IMR-90 (cell line): ENCODE results near the gene MANSC4. TPM values are rescaled to one million over a fixed set of nuclear protein-coding genes. Genes with fewer than 3 reads are reported as not detected.

Source experiments
- ATAC-seq: fragments of 200-7000 bp; cut with Tn5 transposase; 2 replicates; pipeline ENCODE4 v1.9.1; 2020; ENCODE audit warnings: low read depth, mild to moderate bottlenecking, moderate library complexity
- BruUV-seq: library from RNA; stranded (reverse); fragments of 400-500 nt; replicated peaks from 2 replicates; lab custom pipeline; 2021; lab: Mats Ljungman, UMichigan
- CTCF ChIA-PET: fragments of 300-600 bp; formaldehyde crosslinking; extraction: SDS; loops from one replicate; lab custom pipeline; 2021; ENCODE audit warnings: antibody characterized with exemption; lab: Yijun Ruan, JAX
- POLR2A ChIA-PET: fragments of 300-600 bp; sonication (Branson Sonifier 250); formaldehyde crosslinking; loops from one replicate; lab custom pipeline; 2022; ENCODE audit warnings: antibody characterized with exemption; ENCODE audit not compliant: unreplicated experiment; lab: Charles Lee
- DNase-seq: peaks from one replicate; pipeline ENCODE4 v3.0.0; 2013
- H2AFZ ChIP-seq: replicated peaks from 2 replicates; pipeline ENCODE3; 2013; ENCODE audit warnings: low read length, mild to moderate bottlenecking; ENCODE audit not compliant: poor library complexity
- H2AK5ac ChIP-seq: 2 replicates; pipeline ENCODE4 v1.6.1; 2013; ENCODE audit warnings: low read depth, low read length, inconsistent platforms
- H2AK9ac ChIP-seq: replicated peaks from 2 replicates; pipeline ENCODE3; 2013; ENCODE audit warnings: mild to moderate bottlenecking, low read depth, low read length, moderate library complexity; ENCODE audit not compliant: poor library complexity
- H2BK120ac ChIP-seq: 2 replicates; pipeline ENCODE4 v1.6.1; 2013; ENCODE audit warnings: low read depth, low read length, inconsistent platforms
- H2BK15ac ChIP-seq: 3 replicates; pipeline ENCODE4 v1.6.1; 2013; ENCODE audit warnings: low read depth, low read length, inconsistent platforms
- H2BK20ac ChIP-seq: 2 replicates; pipeline ENCODE4 v1.6.1; 2013; ENCODE audit warnings: low read depth, mild to moderate bottlenecking, inconsistent platforms, low read length, moderate library complexity
- H2BK5ac ChIP-seq: 2 replicates; pipeline ENCODE4 v1.6.1; 2013; ENCODE audit warnings: mild to moderate bottlenecking, low read depth, low read length, inconsistent platforms; ENCODE audit not compliant: poor library complexity, severe bottlenecking
- H3K14ac ChIP-seq: replicated peaks from 2 replicates; pipeline ENCODE4 v1.6.1; 2013; ENCODE audit warnings: low read depth, low read length, inconsistent platforms
- H3K18ac ChIP-seq: 2 replicates; pipeline ENCODE4 v1.6.1; 2013; ENCODE audit warnings: low read depth, low read length, control low read depth
- H3K23ac ChIP-seq: 2 replicates; pipeline ENCODE4 v1.6.1; 2013; ENCODE audit warnings: low read depth, low read length, inconsistent platforms
- H3K27ac ChIP-seq: 2 replicates; pipeline ENCODE4 v1.5.1; 2013; ENCODE audit warnings: mild to moderate bottlenecking, control low read depth, low read length; ENCODE audit not compliant: insufficient read depth
- H3K27me3 ChIP-seq: 2 replicates; pipeline ENCODE4 v1.6.1; 2013; ENCODE audit warnings: low read length; ENCODE audit not compliant: control insufficient read depth, insufficient read depth
- H3K36me3 ChIP-seq: 2 replicates; pipeline ENCODE4 v1.6.1; 2013; ENCODE audit warnings: low read length, mixed read lengths; ENCODE audit not compliant: control insufficient read depth, insufficient read depth
- H3K4ac ChIP-seq: 2 replicates; pipeline ENCODE4 v1.6.1; 2013; ENCODE audit warnings: low read depth, low read length, inconsistent platforms
- H3K4me1 ChIP-seq: 2 replicates; pipeline ENCODE4 v1.6.1; 2013; ENCODE audit warnings: low read length, mixed read lengths; ENCODE audit not compliant: control insufficient read depth, insufficient read depth
- H3K4me2 ChIP-seq: 2 replicates; pipeline ENCODE4 v1.6.1; 2013; ENCODE audit warnings: low read depth, mild to moderate bottlenecking, control low read depth, low read length, moderate library complexity
- H3K4me3 ChIP-seq: 2 replicates; pipeline ENCODE4 v1.5.1; 2013; ENCODE audit warnings: low read depth, mild to moderate bottlenecking, control low read depth, low read length, moderate library complexity; ENCODE audit not compliant: insufficient read depth
- H3K56ac ChIP-seq: 2 replicates; pipeline ENCODE4 v1.6.1; 2013; ENCODE audit warnings: low read length, inconsistent platforms; ENCODE audit not compliant: insufficient read depth; ENCODE audit errors: extremely low read depth
- H3K79me1 ChIP-seq, 2 experiments: 2 replicates each; pipeline ENCODE4 v1.6.1; 2013; ENCODE audit warnings: low read length in 2 of 2, inconsistent platforms in 1 of 2, low read depth in 1 of 2
- H3K9ac ChIP-seq: 2 replicates; pipeline ENCODE4 v1.6.1; 2013; ENCODE audit warnings: low read depth, low read length, control low read depth
- H3K9me1 ChIP-seq: 2 replicates; pipeline ENCODE4 v1.6.1; 2013; ENCODE audit warnings: low read length, inconsistent platforms; ENCODE audit not compliant: insufficient read depth
- H3K9me3 ChIP-seq: 2 replicates; pipeline ENCODE4 v1.6.1; 2013; ENCODE audit warnings: low read length; ENCODE audit not compliant: control insufficient read depth, insufficient read depth
- H4K20me1 ChIP-seq: 2 replicates; pipeline ENCODE4 v1.6.1; 2013; ENCODE audit warnings: low read length, inconsistent platforms; ENCODE audit not compliant: insufficient read depth
- H4K5ac ChIP-seq: 2 replicates; pipeline ENCODE4 v1.6.1; 2013; ENCODE audit warnings: mild to moderate bottlenecking, low read depth, low read length, control low read depth
- H4K8ac ChIP-seq, 2 experiments: 2 replicates each; pipeline ENCODE4 v1.6.1; 2013; ENCODE audit warnings: low read depth in 2 of 2, low read length in 2 of 2, control low read depth in 1 of 2, inconsistent platforms in 1 of 2
- H4K91ac ChIP-seq: 2 replicates; pipeline ENCODE4 v1.6.1; 2013; ENCODE audit warnings: low read depth, low read length, inconsistent platforms; ENCODE audit not compliant: insufficient read depth
- BHLHE40 ChIP-seq: fragments of 150-350 bp; IDR thresholded peaks from 2 replicates; pipeline ENCODE4 v1.6.1; 2016; ENCODE audit warnings: mild to moderate bottlenecking, low read depth, low read length
- ELK1 ChIP-seq: fragments of 150-350 bp; IDR thresholded peaks from 2 replicates; pipeline ENCODE4 v1.6.1; 2016; ENCODE audit warnings: low read depth, mild to moderate bottlenecking, low read length, moderate library complexity, borderline replicate concordance
- NFE2L2 ChIP-seq: fragments of 150-350 bp; IDR thresholded peaks from 2 replicates; pipeline ENCODE4 v1.6.1; 2016; ENCODE audit warnings: low read depth, mild to moderate bottlenecking, low read length
- WGBS, 2 experiments: methylation state at CpG; one replicate each; pipeline versions ENCODE4 v1.1.5 to v1.1.7; 2013; ENCODE audit warnings: missing lambda C conversion rate in 2 of 2; ENCODE audit not compliant: insufficient read length in 1 of 2; ENCODE audit errors: extremely low coverage in 2 of 2; 5-methylcytosine and 5-hydroxymethylcytosine counted together
- dilution Hi-C: fragments of 300-500 bp; cut with HindIII; formaldehyde crosslinking; loops from one replicate; pipeline ENCODE4 v1.14.3; 2018; ENCODE audit warnings: low sequenced_read_pairs; ENCODE audit not compliant: unreplicated experiment
- in situ Hi-C: fragments of 300-500 bp; cut with MboI; formaldehyde crosslinking; loops from 3 replicates; pipeline ENCODE4 v1.14.3; 2019; ENCODE audit warnings: low sequenced_read_pairs, inconsistent platforms, mixed read lengths
- intact Hi-C: fragments of 100-400 bp; cut with micrococcal nuclease; formaldehyde crosslinking; loops from 2 replicates; pipeline ENCODE4 v1.10.0; 2022
- polyA plus RNA-seq, 3 experiments: library from polyadenylated mRNA; depleted of rRNA; stranded (reverse); fragments of >200 nt; gene quantifications; 2 replicates each; pipeline ENCODE4 v1.2.3, GENCODE V29; 2012; ENCODE audit warnings: low replicate concordance in 1 of 3
- total RNA-seq: library from RNA; depleted of rRNA; stranded (reverse); fragments of >200 nt; gene quantifications from 2 replicates; pipeline ENCODE4 v1.2.3, GENCODE V29; 2012

MANSC4 gene
- total and polyA plus RNA-seq, 2 of the 4 experiments (the other 2 are of a cell fraction): not detected

- H3K9ac ChIP-seq: no peak overlapping the region
- peaks cover 6% of the 10 kb centered on the region; the same call in 1 of the 2 replicates for H4K20me1 ChIP-seq
- H3K18ac ChIP-seq: no peak overlapping the region
- H3K79me1 ChIP-seq: peaks cover 24 to 45% of the 10 kb centered on the region in 2 experiments
- H3K27ac ChIP-seq: no peak overlapping the region
- POLR2A ChIA-PET: no interaction called here
- peak overlapping the region; percentile 20 for H2BK5ac ChIP-seq
- in situ Hi-C loops (no loop called here), dilution Hi-C loops (no loop called here), intact Hi-C loops (no loop called here)
- CTCF ChIA-PET: no interaction called here
- H4K8ac ChIP-seq: no peak overlapping the region
- no peak overlapping the region for H2BK20ac ChIP-seq
- H3K4me3 ChIP-seq: no peak overlapping the region
- no peak overlapping the region for H2BK15ac ChIP-seq
- BruUV-seq: no TSS peak
- H2AFZ ChIP-seq: peak overlapping the region; percentile 21
- H4K91ac ChIP-seq: no peak overlapping the region
- H2AK9ac ChIP-seq: no peak overlapping the region
- H2BK120ac ChIP-seq: no peak overlapping the region
- H3K23ac ChIP-seq: no peak overlapping the region
- H3K9me1 ChIP-seq: peaks cover 8% of the 10 kb centered on the region; the same call in 1 of the 2 replicates
- ATAC-seq (no peak), DNase-seq (no peak)
- peaks cover 14% of the 10 kb centered on the region for H3K36me3 ChIP-seq
- H4K5ac ChIP-seq: no peak overlapping the region
- no peak overlapping the region for H3K4me2 ChIP-seq
- no peaks in the 10 kb centered on the region for H3K27me3 ChIP-seq
- no peak overlapping the region; the same call in 1 of the 2 replicates for H3K4ac ChIP-seq
- peaks cover 6% of the 10 kb centered on the region for H3K4me1 ChIP-seq
- no peak overlapping the region for H3K14ac ChIP-seq
- peak; percentile 75 for TF ChIP-seq NFE2L2
- no peak for TF ChIP-seq ELK1
- no peak for TF ChIP-seq BHLHE40
- H3K9me3 ChIP-seq: no peaks in the 10 kb centered on the region
- 89% methylated on average over 7 of the region's 15 CpGs; no CpG with 5 or more reads in 1 of the 2 experiments for WGBS, 2 experiments
- no peak overlapping the region for H2AK5ac ChIP-seq
- H3K56ac ChIP-seq: no peak overlapping the region
These were observed 28.5 kb downstream of the MANSC4 start for GRCh38 chr12:27751386-27752047.
